K562 treated with DMSO at 1 percent for 24 hours (cell line): ENCODE results near the gene PRR20G. TPM values are rescaled to one million over a fixed set of nuclear protein-coding genes. Genes with fewer than 3 reads are reported as not detected.

Experiments used
- total RNA-seq: library from RNA; unstranded; fragments of 300-600 nt; gene quantifications from 2 replicates; pipeline ENCODE4 v1.2.3, GENCODE V29; 2022; ENCODE audit warnings: low read depth; ENCODE audit not compliant: insufficient read depth

PRR20G gene
- 1.3 TPM in 1 of 2 replicates, not detected in the other for total RNA-seq

GRCh38 chr3:127287840-127288239 lies at the start of gene PRR20G:
TSS of gene PRR20G (minus strand) at chr3:127288046. CDS start at chr3:127287365, 681 bp downstream.

Other genes with a start within 250 kb of the PRR20G start
- gene PRR23E, start 94.9 kb downstream of the PRR20G start, total RNA-seq = not detected in 2 replicates